ENCODE data around the gene PCYT1A.

DNA sequence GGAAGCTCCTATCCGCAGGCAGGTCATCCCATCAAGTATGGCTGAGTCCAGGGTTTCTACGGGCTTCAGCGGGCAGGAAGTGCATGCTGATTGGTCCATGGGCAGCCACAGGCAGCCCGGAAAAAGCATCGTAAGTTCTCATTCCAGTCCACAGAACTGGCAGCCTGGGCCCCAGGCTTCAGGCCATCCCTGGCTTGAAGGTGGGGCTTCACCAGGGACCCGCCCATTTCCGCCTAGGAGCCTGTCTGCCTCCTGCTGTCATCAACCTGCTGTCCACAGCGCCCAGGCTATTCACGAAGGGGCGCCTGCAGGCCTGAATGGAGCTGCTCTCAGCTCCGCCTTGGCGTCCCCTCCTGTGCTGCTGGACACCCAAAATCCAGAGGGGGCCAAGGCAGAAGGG is 13.9 kb downstream of the PCYT1A start:
- TF ChIP-seq POLR2AphosphoS5 (IDR thresholded peaks at IDR 0.05; ENCODE audit: insufficient read depth in 1 of 2, low read depth in 1 of 2): no peak
- TF ChIP-seq, protein P1, sequence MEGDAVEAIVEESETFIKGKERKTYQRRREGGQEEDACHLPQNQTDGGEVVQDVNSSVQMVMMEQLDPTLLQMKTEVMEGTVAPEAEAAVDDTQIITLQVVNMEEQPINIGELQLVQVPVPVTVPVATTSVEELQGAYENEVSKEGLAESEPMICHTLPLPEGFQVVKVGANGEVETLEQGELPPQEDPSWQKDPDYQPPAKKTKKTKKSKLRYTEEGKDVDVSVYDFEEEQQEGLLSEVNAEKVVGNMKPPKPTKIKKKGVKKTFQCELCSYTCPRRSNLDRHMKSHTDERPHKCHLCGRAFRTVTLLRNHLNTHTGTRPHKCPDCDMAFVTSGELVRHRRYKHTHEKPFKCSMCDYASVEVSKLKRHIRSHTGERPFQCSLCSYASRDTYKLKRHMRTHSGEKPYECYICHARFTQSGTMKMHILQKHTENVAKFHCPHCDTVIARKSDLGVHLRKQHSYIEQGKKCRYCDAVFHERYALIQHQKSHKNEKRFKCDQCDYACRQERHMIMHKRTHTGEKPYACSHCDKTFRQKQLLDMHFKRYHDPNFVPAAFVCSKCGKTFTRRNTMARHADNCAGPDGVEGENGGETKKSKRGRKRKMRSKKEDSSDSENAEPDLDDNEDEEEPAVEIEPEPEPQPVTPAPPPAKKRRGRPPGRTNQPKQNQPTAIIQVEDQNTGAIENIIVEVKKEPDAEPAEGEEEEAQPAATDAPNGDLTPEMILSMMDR (IDR thresholded peaks at IDR 0.05): no peak
